ENCODE measurements around the gene RRP15.

DNA sequence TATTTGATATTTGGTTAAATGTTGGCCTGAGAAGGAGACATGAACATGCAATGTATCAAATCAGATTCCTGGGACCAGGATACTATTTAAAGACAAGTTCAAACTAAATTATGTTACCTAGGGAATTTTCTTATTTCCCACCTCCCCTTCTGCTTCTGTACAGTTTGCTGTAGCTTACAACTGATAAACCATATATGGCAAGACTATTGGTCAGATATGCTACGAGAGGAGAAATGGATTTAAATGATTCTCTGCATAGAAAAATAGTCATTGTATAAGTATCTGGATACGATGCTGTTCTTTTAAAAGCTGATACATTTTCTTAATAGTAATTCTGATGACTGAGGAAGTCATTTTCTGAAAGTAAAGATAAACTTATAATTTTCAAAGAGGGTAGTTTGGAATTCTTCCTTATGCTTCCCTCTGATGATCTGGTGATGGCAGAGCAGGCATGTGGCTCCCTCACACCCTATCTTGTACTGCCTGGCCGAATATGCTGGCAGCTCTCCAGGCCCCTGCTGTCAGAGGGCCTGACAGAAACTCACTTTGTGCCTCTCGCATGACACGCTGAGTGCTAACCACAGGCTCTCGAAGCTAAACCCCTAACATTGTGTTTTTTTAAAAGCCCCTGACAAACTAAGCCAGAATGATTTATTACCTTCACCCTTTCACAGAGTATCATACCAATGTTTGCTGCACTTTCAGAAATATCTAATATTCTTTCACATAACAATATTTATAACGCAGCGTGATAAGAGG is 19.4 kb downstream of the RRP15 start:
- TF ChIP-seq POLR2A (IDR thresholded peaks at IDR 0.05) (no peak), EP300 (IDR thresholded peaks at IDR 0.05) (no peak)
- TF ChIP-seq, protein P1, sequence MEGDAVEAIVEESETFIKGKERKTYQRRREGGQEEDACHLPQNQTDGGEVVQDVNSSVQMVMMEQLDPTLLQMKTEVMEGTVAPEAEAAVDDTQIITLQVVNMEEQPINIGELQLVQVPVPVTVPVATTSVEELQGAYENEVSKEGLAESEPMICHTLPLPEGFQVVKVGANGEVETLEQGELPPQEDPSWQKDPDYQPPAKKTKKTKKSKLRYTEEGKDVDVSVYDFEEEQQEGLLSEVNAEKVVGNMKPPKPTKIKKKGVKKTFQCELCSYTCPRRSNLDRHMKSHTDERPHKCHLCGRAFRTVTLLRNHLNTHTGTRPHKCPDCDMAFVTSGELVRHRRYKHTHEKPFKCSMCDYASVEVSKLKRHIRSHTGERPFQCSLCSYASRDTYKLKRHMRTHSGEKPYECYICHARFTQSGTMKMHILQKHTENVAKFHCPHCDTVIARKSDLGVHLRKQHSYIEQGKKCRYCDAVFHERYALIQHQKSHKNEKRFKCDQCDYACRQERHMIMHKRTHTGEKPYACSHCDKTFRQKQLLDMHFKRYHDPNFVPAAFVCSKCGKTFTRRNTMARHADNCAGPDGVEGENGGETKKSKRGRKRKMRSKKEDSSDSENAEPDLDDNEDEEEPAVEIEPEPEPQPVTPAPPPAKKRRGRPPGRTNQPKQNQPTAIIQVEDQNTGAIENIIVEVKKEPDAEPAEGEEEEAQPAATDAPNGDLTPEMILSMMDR (IDR thresholded peaks at IDR 0.05): no peak
